Spleen (tissue), 11 donors: ENCODE results near the gene PRTG. TPM values are rescaled to one million over a fixed set of nuclear protein-coding genes. Genes with fewer than 3 reads are reported as not detected.

Experiments
- DNase-seq: peaks from one replicate; pipeline ENCODE4 v3.0.0-alpha.2; 2020
- H3K27ac ChIP-seq, 8 donors: fragments of 200-600 bp; sonication (generic) in 7 of 8; 1 replicate in 4 of 8; 2 replicates in 4 of 8; pipeline versions ENCODE4 v1.5.0 to v1.8.0; 2016 to 2021; ENCODE audit warnings: inconsistent platforms in 4 of 8, mild to moderate bottlenecking in 4 of 8, moderate library complexity in 1 of 8
- H3K27me3 ChIP-seq, 7 donors: fragments of 200-600 bp; sonication (generic) in 6 of 7; replicated peaks in 1 of 7; 1 replicate in 4 of 7; 2 replicates in 3 of 7; pipeline versions ENCODE4 v1.5.0 to v1.8.0; 2016 to 2021; ENCODE audit warnings: inconsistent platforms in 3 of 7, mild to moderate bottlenecking in 1 of 7
- H3K36me3 ChIP-seq, 6 donors: fragments of 200-600 bp; sonication (generic) in 5 of 6; 1 replicate in 4 of 6; 2 replicates in 2 of 6; pipeline versions ENCODE4 v1.5.0 to v1.8.0; 2016 to 2021; ENCODE audit warnings: inconsistent platforms in 2 of 6
- H3K4me1 ChIP-seq, 6 donors: fragments of 200-600 bp; sonication (generic) in 5 of 6; 1 replicate in 3 of 6; 2 replicates in 3 of 6; pipeline versions ENCODE4 v1.5.0 to v1.8.0; 2016 to 2021; ENCODE audit warnings: inconsistent platforms in 3 of 6
- H3K4me3 ChIP-seq, 8 donors: fragments of 200-600 bp; sonication (generic) in 7 of 8; 1 replicate in 4 of 8; 2 replicates in 4 of 8; pipeline versions ENCODE4 v1.5.0 to v1.8.0; 2016 to 2021; ENCODE audit warnings: inconsistent platforms in 4 of 8, mild to moderate bottlenecking in 4 of 8, moderate library complexity in 2 of 8
- H3K9me3 ChIP-seq, 8 donors: fragments of 200-600 bp; sonication (generic) in 7 of 8; 1 replicate in 4 of 8; 2 replicates in 4 of 8; pipeline versions ENCODE4 v1.5.0 to v1.8.0; 2016 to 2021; ENCODE audit warnings: inconsistent platforms in 4 of 8
- POLR2A ChIP-seq, 3 donors: fragments of 450-650 bp; IDR thresholded peaks; one replicate each; pipeline ENCODE4 v1.5.1; 2017; ENCODE audit warnings: antibody characterized with exemption in 3 of 3, mild to moderate bottlenecking in 1 of 3
- POLR2AphosphoS5 ChIP-seq, 3 donors: sonication (generic); formaldehyde crosslinking; IDR thresholded peaks; one replicate each; pipeline ENCODE4 v1.5.1; 2017; ENCODE audit warnings: antibody characterized with exemption in 3 of 3
- WGBS, 5 donors: extraction: QIAGEN DNeasy Blood & Tissue Kit in 3 of 5; methylation state at CpG; one replicate each; pipeline versions ENCODE4 v1.1.5 to v1.1.7; 2013 to 2018; 5-methylcytosine and 5-hydroxymethylcytosine counted together
- intact Hi-C: fragments of 100-400 bp; cut with DNase I; formaldehyde crosslinking; loops from one replicate; pipeline ENCODE4 v1.15.0; 2023; ENCODE audit warnings: low total_unique reads
- polyA plus RNA-seq, 3 donors: library from polyadenylated mRNA; stranded (reverse); fragments of 200-250 nt; gene quantifications; one replicate each; pipeline ENCODE4 v1.2.1, GENCODE V29; 2013
- total RNA-seq, 7 donors: library from RNA; depleted of rRNA in 3 of 7; stranded (reverse); fragments of >200 nt in 3 of 7; fragmentation: NEBNext Ultra II Directional in 4 of 7; extraction: Animal tissue kit (Norgen Biotek cat#: 25700) in 4 of 7; gene quantifications; one replicate each; pipeline versions ENCODE4 v1.1.0 to v1.2.1, GENCODE V29; 2016 to 2021
- TF ChIP-seq, protein P1 (sequence below), 11 experiments: fragments of 200-600 bp in 7 of 11; fragments of 450-650 bp in 4 of 11; sonication (generic) in 4 of 11; IDR thresholded peaks in 8 of 11; conservative IDR thresholded peaks in 3 of 11; 1 replicate in 7 of 11; 2 replicates in 4 of 11; pipeline versions ENCODE4 v1.4.0 to v1.8.0; 2016 to 2021; ENCODE audit warnings: antibody characterized with exemption in 11 of 11, inconsistent platforms in 4 of 11, mild to moderate bottlenecking in 1 of 11
- donor health status: healthy with polysubstance abuse.
- donor health status: DM: no; HTN: no; CAD: no; lungs with moderate emphysema.
- donor health status: DM: no; HTN: no; CAD: no.
- donor health status: Bipolar disorder and iron deficiency.
- donor health status: healthy.
- donor health status: DM: no; HTN: no; CAD: no.
- donor health status: DM: yes; HTN: yes; CAD: no.

Gene PRTG
- total and polyA plus RNA-seq, 10 donors: 0.02 to 1.4 (median 0.49) TPM

DNA sequence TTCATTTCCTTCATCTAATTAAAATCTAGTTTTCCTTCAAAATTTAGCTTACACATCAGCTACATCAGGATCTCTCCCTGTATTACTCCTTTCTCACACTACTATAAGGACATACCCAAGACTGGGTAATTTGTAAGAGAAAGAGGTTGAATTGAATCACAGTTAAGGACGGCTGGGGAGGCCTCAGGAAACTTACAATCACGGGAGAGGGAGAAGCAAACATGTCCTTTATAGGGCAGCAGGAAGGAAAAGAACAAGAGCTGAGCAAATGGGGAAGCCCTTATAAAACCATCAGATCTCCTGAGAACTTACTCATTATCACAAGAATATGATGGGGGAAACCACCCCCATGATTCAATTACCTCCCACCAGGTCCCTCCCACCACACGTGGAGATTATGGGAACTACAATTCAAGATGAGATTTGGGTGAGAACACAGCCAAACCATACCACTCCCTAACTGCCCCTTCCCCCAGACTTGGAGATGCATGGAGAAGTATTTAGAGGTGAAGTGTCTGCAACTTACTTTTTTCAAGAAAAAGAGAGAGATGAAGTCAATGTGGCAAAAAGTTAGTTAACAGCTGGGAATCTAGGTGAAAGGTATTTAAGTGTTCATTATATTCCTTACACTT, 21.3 kb downstream of the PRTG start:
- DNase-seq: no peak
- Histone ChIP-seq H3K27me3 (peaks cover 0 to 17% (median 0%) of the 10 kb centered on the region in 7 donors), H3K27ac (no peak overlapping the region), H3K4me1 (no peaks in the 10 kb centered on the region), H3K9me3 (peaks cover 0 to 6% (median 0%) of the 10 kb centered on the region in 8 donors), H3K4me3 (no peak overlapping the region), H3K36me3 (no peaks in the 10 kb centered on the region)
- intact Hi-C loops: no loop called here
- no peak for TF ChIP-seq POLR2AphosphoS5 (IDR thresholded peaks at IDR 0.05)
- TF ChIP-seq, protein P1, sequence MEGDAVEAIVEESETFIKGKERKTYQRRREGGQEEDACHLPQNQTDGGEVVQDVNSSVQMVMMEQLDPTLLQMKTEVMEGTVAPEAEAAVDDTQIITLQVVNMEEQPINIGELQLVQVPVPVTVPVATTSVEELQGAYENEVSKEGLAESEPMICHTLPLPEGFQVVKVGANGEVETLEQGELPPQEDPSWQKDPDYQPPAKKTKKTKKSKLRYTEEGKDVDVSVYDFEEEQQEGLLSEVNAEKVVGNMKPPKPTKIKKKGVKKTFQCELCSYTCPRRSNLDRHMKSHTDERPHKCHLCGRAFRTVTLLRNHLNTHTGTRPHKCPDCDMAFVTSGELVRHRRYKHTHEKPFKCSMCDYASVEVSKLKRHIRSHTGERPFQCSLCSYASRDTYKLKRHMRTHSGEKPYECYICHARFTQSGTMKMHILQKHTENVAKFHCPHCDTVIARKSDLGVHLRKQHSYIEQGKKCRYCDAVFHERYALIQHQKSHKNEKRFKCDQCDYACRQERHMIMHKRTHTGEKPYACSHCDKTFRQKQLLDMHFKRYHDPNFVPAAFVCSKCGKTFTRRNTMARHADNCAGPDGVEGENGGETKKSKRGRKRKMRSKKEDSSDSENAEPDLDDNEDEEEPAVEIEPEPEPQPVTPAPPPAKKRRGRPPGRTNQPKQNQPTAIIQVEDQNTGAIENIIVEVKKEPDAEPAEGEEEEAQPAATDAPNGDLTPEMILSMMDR (IDR thresholded peaks at IDR 0.05 in 8 of 11, conservative IDR thresholded peaks at IDR 0.05 in 3 of 11): no peak
- no peak for TF ChIP-seq POLR2A (IDR thresholded peaks at IDR 0.05)
- 28 to 34% (median 31%) methylated on average over 3 of the region's 3 CpGs for WGBS, 5 donors

DNA sequence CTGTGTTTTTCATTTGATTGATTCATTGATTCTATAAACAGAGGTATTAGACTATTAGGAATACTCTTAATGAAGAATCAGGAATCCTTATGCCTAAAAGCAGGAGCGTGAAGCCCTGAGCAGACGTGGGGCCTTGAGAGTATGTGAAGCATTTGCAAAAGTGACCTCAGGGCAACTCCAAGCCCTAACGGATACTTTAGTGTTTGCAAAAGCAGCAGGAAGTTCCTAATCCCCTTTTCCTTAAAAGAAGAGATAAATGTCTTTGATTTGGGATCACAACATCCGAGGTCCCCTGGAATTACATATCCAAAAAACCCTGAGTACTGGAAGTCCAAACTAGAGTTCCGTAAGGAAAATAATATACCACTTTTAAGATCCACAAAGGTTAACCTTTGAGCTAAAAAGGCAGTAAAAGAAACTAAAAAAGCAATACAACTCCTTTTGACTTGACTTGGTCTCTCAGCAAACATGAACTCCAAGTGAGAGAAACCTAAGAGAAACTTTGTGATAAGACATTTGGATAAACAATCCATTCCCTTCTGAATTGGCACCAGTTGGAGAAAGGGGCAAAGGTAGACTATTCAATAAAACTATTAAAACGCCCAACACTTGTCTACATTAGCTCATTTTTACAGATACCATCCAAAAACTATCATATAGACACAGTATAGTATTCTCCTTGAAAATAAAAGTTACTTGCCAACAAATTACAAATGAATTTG, 27.4 kb downstream of the PRTG start:
- Histone ChIP-seq H3K4me1 (no peaks in the 10 kb centered on the region), H3K27ac (no peak overlapping the region), H3K9me3 (no peaks in the 10 kb centered on the region), H3K27me3 (peaks cover 0 to 7% (median 0%) of the 10 kb centered on the region in 7 donors), H3K36me3 (no peaks in the 10 kb centered on the region), H3K4me3 (no peak overlapping the region)
- TF ChIP-seq POLR2AphosphoS5 (IDR thresholded peaks at IDR 0.05) (no peak), POLR2A (IDR thresholded peaks at IDR 0.05) (no peak)
- TF ChIP-seq, protein P1 (IDR thresholded peaks at IDR 0.05 in 8 of 11, conservative IDR thresholded peaks at IDR 0.05 in 3 of 11): no peak
- WGBS, 5 donors: 71 to 81% (median 73%) methylated on average over 6 of the region's 6 CpGs
- intact Hi-C loops: no loop called here
- no peak for DNase-seq

DNA sequence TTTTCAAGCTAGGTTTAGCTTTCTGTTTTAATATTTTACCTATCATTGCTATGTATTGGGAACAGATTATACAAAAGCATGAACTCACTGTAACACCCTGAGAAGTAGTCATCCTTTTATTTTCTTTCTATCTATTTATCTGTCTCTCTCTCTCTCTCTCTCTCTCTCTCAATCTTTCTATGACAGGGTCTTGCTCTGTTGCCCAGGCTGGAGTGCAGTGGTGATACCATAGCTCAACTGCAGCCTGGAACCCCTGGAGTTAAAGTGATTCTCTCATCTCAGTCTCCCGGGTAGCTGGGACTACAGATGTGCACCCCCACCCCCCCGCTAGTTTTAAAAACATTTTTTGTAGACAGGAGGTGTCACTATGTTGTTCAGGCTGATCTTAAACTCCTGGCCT, 28.9 kb downstream of the PRTG start:
- intact Hi-C loops: no loop called here
- H3K27me3 ChIP-seq: peaks cover 0 to 7% (median 0%) of the 10 kb centered on the region in 7 donors
- no peaks in the 10 kb centered on the region for H3K4me1 ChIP-seq
- H3K36me3 ChIP-seq: no peaks in the 10 kb centered on the region
- no peak for DNase-seq
- 39 to 85% (median 60%) methylated on average over 2 of the region's 2 CpGs for WGBS, 5 donors
- H3K4me3 ChIP-seq: no peak overlapping the region
- no peak overlapping the region for H3K27ac ChIP-seq
- no peak for TF ChIP-seq POLR2A (IDR thresholded peaks at IDR 0.05)
- TF ChIP-seq, protein P1 (IDR thresholded peaks at IDR 0.05 in 8 of 11, conservative IDR thresholded peaks at IDR 0.05 in 3 of 11): no peak
- TF ChIP-seq POLR2AphosphoS5 (IDR thresholded peaks at IDR 0.05): no peak
- H3K9me3 ChIP-seq: no peaks in the 10 kb centered on the region

DNA sequence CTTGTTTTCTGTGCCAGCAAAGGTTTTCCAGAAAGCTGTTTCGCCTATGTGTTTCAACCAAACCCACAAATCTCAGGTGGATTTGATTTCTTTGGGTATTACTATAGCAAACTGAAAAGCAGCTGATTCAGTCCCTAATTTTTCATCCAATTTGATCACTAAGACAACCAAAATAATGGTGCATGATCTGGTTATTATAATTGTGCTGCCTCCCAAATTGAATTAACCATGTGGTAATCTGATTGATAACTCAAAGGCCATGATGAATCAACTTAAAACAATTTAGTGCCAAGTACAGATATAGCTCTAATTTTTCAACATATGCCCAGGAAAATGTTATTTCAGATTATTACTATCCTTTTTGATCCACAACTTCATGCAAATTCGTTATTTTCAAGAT, 30.6 kb downstream of the PRTG start:
- Histone ChIP-seq H3K4me1 (no peaks in the 10 kb centered on the region), H3K27me3 (peaks cover 0 to 7% (median 0%) of the 10 kb centered on the region in 7 donors), H3K9me3 (no peaks in the 10 kb centered on the region), H3K4me3 (no peak overlapping the region), H3K36me3 (no peaks in the 10 kb centered on the region), H3K27ac (no peak overlapping the region)
- WGBS, 5 donors: 83 to 91% (median 84%) methylated on average over 2 of the region's 2 CpGs
- intact Hi-C loops: no loop called here
- no peak for DNase-seq
- no peak for TF ChIP-seq POLR2A (IDR thresholded peaks at IDR 0.05)
- TF ChIP-seq, protein P1 (IDR thresholded peaks at IDR 0.05 in 8 of 11, conservative IDR thresholded peaks at IDR 0.05 in 3 of 11): no peak
- no peak for TF ChIP-seq POLR2AphosphoS5 (IDR thresholded peaks at IDR 0.05)
